K562 (cell line): Measurements from ENCODE around the gene FILIP1L.

Experiments used
- ASH1L ChIP-seq: fragments of 450-650 bp; IDR thresholded peaks from 2 replicates; pipeline ENCODE4 v1.6.1; 2018; ENCODE audit warnings: borderline replicate concordance, mild to moderate bottlenecking, low read depth; ENCODE audit not compliant: partially characterized antibody
- CTCF ChIP-seq, 3 experiments: IDR thresholded peaks in 2 of 3; conservative IDR thresholded peaks in 1 of 3; 2 replicates each; pipeline ENCODE4 v1.5.1; 2011 to 2012; ENCODE audit warnings: low read length in 3 of 3, mild to moderate bottlenecking in 3 of 3, control low read depth in 2 of 3, improper control_type of control experiment in 1 of 3, inconsistent platforms in 1 of 3, low read depth in 1 of 3, mixed read lengths in 1 of 3, moderate library complexity in 1 of 3; ENCODE audit not compliant: insufficient read depth in 2 of 3
- FOXM1 ChIP-seq, 2 experiments: fragments of 450-650 bp in 1 of 2; sonication (generic) in 1 of 2; formaldehyde crosslinking in 1 of 2; IDR thresholded peaks; 2 replicates each; pipeline versions ENCODE4 v1.6.1 to v1.9.0; 2017 to 2022; ENCODE audit warnings: low read depth in 2 of 2, mild to moderate bottlenecking in 2 of 2, missing genetic modification reagents in 1 of 2, moderate library complexity in 1 of 2
- MEF2A ChIP-seq: IDR thresholded peaks from 2 replicates; pipeline ENCODE4 v1.6.1; 2011; ENCODE audit warnings: low read depth, mild to moderate bottlenecking, low read length, moderate library complexity; ENCODE audit not compliant: control insufficient read depth
- NCOA1 ChIP-seq: fragments of 450-650 bp; IDR thresholded peaks from 2 replicates; pipeline ENCODE4 v1.6.1; 2016; ENCODE audit warnings: low read depth
- PCBP1 ChIP-seq: fragments of 200-400 bp; formaldehyde crosslinking; IDR thresholded peaks from 2 replicates; pipeline ENCODE4 v1.6.1; 2018; ENCODE audit warnings: mild to moderate bottlenecking, low read depth, low read length; ENCODE audit not compliant: poor library complexity, severe bottlenecking
- RAD21 ChIP-seq, 2 experiments: fragments of 250-450 bp in 1 of 2; fragments of 450-650 bp in 1 of 2; sonication (Bioruptor Pico) in 1 of 2; formaldehyde crosslinking in 1 of 2; IDR thresholded peaks in 1 of 2; conservative IDR thresholded peaks in 1 of 2; 2 replicates each; pipeline versions ENCODE4 v1.4.0 to v1.8.0; 2020 to 2022; ENCODE audit warnings: mild to moderate bottlenecking in 2 of 2, moderate library complexity in 1 of 2

- TF ChIP-seq NCOA1 (no peak), FOXM1 (IDR thresholded peaks at IDR 0.05; ENCODE audit: low read depth) (no peak), FOXM1 (CRISPR knock-in tag; IDR thresholded peaks at IDR 0.05; ENCODE audit: low read depth) (no peak), CTCF (IDR thresholded peaks at IDR 0.05 in 2 of 3, conservative IDR thresholded peaks at IDR 0.05 in 1 of 3; ENCODE audit: insufficient read depth in 2 of 3, low read depth in 1 of 3, low read length in 3 of 3) (no peak), RAD21 (CRISPR knock-in tag; conservative IDR thresholded peaks at IDR 0.05 in 1 of 2, IDR thresholded peaks at IDR 0.05 in 1 of 2) (no peak), PCBP1 (no peak), MEF2A (no peak), ASH1L (no peak)
Measured at GRCh38 chr3:99925584-99926230, 188.6 kb downstream of the FILIP1L start.
